ENCODE results near the gene R3HDM1.
A peak's percentile ranks its signal among the peaks of the same experiment; 100 is the strongest.
"Not testable (repeated sequence)": the region's sequence is repeated elsewhere in the genome, so short reads cannot be mapped to it uniquely, and the experiment has no call there.

Gene R3HDM1

DNA sequence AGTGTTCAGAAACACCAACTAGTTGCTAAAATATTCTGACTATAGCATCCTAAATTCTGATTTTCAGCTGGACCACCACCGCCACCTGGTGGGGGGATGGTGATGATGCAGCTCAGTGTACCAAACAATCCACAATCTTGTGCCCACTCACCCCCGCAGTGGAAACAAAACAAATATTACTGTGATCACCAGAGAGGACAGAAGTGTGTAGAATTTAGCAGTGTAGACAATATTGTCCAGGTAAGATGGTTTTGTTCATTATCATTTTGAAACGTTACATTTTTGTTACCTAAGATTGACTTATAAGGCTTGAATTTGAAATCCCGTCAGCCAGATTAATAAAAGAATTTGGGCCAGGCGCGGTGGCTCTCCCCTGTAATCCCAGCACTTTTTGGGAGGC lies 178.7 kb downstream of the R3HDM1 start:
- DNase-seq (ENCODE audit: low read depth) = peak; percentile 8

DNA sequence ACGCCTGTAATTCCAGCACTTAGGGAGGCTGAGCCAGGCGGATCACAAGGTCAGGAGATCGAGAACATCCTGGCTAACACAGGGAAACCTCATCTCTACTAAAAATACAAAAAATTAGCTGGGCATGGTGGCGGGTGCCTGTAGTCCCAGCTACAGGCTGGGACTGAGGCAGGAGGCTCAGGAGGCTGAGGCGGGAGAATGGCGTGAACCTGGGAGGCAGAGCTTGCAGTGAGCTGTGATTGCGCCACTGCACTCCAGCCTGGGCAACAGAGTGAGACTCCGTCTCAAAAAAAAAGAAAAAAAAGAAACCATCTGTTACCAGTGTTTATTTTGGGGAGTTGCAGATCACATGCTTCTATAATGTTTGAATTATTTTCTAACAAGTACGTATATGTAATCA lies 183.8 kb downstream of the R3HDM1 start:
- DNase-seq (ENCODE audit: low read depth) = not testable (repeated sequence)

DNA sequence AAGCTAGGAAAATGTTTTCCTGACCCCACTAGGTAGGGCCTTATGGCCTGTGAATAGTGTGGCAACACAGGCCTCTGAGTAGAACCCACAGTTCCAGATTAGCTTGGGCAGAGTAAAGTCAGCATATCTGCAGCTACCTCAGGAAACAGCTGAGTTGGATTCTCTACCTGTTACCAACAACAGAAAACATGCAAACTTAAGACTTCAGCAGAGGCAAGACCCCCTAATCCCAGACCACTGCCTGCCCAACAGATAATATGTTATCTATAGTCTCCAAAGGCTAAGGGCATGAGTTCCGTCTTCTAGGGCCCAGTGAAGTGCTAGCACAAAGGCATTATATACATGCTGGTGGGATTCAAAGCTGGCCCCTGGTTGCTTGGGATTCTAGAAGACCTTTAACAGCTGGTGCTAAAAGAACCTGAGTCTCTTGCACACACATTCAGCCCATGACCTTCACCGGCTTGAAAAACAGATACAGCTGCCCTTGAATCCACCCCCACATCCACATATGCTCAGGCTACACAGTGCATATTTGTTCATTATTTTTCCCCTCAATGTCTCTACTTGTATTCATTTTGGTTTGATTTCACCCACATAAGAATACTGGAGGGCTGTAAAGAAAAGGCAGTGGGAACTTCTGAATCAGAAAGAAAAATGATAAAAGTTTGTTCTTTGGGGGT lies 196.9 kb downstream of the R3HDM1 start:
- no peak for DNase-seq (ENCODE audit: low read depth)

DNA sequence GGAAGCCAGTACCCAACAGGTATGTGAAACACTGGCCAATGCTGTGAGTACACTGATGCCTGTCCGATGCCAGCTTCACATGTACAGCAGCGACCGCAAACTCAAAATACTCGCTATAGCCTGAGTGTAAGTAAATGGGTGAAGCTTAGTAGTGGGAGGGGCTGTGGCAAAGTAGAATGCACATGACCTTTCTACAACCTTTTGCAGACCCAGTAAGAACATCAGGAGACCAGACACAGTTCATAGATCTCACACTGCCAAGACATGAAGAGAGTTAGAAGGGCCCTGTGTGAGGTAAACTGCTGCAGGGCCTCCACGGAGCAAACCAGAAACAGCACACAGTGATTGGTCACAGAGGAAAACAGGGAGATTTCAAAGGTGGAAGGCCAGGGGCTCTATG lies 201.3 kb downstream of the R3HDM1 start:
- DNase-seq (ENCODE audit: low read depth) = no peak

DNA sequence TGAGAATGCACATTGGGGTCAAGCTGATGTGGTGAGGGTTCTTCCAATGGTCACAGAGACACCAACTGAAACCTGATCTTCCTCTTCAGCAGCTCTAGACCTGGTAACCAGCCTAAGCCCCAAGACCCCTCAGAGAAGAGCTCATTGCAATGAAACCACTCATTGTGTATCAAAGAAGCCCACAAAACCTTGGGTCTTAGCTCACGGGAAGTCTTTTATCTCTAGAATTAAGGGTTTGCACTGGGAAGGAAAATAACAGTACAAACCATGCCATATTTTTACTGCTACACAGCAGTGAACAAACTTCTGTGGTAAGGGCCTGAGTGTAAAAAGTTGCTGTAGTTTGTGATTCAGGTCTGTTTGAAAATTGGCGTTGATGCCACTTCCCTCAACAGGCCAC lies 201.8 kb downstream of the R3HDM1 start:
- no peak for DNase-seq (ENCODE audit: low read depth)

DNA sequence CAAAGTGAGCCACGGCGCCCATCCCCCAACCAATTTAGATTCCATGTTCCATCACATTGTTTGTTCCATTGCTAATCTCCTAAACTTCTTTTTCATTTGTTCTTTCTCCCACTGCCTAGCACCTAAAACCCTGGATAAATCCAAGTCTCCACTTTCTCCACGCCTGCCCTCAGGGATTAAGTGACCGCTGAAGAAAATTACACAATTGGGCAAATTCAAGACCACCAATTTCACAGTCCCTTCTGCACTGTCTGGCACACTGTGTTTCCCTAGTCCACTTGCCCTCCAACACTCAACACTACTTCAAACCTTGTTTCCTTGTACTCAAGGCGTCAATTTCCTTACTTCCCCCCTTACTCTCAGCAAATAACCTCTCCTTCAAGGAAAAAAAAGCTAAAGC lies 205.3 kb downstream of the R3HDM1 start:
- no peak for DNase-seq (ENCODE audit: low read depth)

DNA sequence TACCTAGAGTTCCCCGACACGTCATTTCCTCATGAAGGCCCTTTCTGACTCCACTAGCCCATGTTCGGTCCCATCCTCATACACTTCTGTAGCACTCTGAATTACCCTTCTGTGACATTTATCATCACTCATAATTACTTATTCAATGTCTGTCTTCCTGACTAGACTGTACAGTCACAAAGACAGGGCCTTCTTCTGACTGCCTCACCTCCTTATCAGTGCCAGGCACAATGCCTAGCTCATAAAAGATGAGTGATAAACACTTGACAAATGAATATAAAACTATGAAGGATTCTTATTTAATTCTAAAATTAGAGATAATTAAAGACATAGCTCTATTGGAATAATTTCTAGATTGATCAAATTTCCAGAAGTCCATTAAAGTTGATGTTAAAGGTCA lies 208.9 kb downstream of the R3HDM1 start:
- DNase-seq (ENCODE audit: low read depth) = no peak

DNA sequence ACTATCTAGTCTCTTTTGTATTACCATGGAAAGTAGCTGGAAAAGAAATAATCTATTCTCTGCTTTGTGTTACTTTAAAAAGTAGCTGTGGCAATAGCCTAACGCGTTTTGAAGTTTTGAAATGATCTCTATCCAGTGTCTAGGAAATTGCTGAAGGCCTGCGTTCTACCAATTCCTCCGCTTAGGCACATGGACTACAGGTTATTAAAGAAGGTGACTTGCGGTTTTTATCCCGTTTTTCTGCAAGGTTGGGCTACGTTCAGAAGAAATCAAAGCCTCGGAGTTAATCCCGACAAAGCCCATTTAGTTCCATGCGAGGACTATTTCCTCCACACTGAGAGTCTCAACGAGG lies 209.7 kb downstream of the R3HDM1 start:
- DNase-seq (ENCODE audit: low read depth) = no peak

DNA sequence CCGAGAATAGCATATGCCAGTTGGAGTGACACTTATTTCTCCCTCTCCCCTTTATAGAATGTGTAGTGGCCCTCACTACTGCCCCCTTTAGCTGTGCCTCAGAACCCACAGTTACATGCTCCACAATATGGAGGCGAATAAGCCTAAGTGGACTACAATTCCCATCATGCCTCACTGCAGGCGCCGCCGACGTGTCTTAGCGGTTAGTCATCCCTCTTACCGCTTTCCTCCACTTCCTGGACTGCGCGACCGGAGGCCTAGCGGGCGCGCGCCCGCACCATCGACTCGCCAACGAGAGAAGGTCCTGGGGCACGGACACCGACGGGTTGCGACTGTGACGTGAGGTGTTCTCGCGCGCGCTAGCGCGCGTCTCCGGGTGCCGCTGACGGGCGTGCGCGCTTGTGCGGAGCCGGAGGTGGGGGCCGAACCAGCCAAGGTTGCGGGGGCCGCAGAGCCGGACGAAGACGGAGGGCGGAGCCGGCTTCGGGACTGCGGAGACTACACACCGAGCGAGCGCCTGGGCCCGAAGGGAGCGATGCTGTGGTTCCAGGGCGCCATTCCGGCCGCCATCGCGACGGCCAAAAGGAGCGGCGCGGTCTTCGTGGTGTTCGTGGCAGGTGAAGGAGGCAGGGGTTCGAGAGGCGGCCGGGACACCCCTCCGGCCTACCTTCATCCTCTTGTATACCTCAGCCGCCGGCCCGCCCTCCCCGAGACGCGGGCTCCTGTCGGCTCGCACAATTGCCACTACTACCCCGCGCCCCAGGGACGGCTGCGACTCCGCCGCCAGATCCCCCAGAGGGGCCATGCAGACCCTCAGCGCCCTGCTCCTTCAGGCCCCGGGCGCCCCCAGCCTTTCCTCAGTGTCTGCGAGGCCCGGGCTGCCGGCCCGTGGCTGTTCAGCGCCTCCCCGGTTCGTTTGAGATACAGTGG lies 210.4 kb downstream of the R3HDM1 start, which contains the start of gene UBXN4:
TSS of gene UBXN4 (plus strand) at position 461 of the 930 bp plus-strand sequence. CDS start at position 536, 75 bp downstream.
- DNase-seq (ENCODE audit: low read depth) = peak; percentile 93

DNA sequence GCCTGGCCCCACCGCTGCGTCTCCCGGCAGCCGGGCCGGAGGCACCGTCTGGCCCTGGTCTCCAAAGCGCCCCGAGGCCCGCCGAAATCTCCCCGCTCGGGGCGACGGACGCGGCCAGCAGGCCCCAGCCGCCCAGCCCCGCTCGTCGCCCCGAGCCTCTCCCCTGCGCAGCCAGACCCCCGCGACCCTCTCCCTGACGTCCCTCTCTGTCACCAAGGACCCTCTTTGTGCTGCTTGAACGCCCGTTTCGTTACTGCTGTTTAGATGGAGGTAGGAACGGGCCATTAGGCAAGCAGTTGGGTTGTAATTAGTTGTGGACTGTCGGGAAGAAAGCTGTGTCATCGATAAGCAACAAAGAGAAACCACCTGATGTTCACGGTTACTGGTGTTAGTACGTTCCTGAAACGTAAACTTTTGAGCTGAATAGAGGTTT lies 211.1 kb downstream of the R3HDM1 start:
- no peak for DNase-seq (ENCODE audit: low read depth)

DNA sequence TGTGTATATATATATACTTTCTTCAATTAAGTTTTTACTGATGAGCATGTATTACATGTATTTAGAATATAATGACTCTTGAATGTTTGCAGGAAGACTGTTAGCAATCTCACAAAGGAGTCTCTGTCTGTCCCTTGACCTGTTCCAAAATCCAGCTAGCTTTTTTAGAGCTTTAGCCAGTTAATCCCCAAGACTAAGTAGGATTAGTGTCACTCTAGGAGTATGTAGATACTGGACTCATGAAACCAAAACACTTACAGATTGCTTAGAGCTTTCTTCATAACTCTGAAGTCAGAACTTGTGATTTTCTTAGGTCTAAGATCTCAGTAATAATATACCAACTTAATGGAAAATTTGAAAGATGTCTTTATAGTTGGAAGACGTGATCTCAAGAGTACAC lies 212.6 kb downstream of the R3HDM1 start:
- no peak for DNase-seq (ENCODE audit: low read depth)

DNA sequence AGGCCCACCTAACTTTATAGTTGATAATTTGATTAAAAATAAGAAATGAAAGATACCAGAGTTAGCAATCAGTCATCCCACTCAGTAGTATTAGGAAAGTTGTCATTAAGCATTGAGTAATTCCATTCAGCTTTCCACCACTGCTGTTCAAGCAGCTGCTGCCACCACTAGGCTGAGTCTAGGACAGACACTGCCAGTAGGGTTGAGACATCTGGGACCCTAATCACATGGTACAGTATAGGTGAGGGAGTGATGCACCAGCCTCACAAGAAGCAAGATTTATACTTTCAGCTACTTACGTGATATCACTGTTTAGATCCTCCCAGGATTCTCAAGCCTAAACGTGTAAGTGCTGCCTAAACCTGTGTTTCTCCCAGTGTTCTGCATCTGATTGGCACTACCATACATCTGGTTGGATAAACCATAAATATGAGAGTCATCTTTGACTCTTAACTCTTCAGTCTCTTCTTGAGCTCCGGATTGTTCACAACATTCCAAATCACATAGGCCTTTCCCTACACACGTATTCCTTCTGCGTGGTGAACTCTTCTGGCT lies 213.6 kb downstream of the R3HDM1 start:
- no peak for DNase-seq (ENCODE audit: low read depth)

DNA sequence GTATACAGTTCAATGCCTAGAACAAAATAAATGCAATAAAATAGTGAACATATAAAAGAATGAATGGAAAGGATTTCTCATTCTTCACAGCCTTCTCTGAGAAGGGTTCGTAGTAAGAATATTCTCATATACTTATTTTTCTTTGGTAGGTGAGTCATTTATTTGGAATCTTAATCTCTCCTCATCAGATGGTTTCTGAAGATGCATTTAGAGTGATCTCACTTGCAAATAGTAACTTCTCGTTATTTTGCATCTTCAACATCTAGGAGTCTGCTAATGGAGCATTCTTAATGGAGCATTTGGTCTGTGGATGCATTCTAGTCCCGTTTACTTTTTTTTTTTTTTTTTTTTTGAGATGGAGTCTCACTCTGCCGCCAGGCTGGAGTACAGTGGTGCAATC lies 214.3 kb downstream of the R3HDM1 start:
- DNase-seq (ENCODE audit: low read depth) = no peak

DNA sequence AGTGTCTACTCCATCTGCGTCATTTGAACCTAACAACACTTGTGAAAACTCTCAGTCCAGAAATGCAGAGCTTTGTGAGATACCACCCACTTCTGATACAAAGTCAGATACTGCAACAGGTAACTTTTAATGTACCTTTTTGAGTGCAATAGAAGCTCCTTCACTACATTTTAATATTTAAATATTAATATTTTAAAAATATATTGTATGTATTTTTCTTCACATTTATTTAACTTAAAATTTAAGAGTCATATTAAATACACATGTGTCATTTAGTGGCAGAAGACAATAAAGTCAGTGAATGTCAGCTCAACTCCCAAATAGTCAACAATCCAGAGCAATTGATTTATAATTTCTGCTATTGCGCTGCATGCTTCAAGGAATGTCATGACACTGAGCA lies 224.3 kb downstream of the R3HDM1 start:
- no peak for DNase-seq (ENCODE audit: low read depth)

DNA sequence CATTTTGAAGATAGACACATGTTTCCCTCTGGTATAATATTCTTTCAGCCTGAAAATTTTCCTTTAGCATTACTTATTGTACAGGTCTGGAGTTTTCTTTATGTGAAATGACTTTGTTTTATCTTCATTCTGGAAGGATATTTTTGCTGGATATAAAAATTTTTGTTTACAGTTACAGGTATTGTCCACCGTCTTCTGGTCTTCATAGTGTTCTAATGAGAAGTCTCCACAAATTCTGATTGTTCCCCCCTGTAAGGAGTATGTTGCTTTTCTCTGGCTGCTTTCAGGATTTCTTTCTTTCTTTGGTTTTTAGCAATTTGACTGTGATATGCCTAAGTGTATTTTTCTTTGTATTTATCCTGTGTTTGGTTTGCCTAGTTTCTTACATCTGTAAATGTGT lies 225.4 kb downstream of the R3HDM1 start:
- no peak for DNase-seq (ENCODE audit: low read depth)

DNA sequence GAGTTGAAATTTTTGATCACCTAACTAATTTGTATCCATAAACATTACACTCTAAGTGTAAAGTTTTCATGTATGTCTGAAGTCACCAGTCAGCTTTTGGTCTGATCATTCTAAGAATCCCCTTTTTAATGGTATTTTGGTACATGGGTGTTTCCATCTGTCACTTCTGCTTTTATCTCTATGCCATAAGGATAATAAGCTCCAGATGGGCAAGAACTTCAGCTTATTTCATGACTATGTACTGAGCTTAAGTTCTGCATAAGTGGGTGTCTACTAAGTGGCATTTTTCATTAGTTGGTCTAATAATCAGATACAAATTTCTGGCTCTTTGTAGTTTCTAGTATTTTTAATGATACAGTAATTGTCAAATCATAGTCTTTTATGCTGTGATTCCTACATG lies 230.7 kb downstream of the R3HDM1 start:
- no peak for DNase-seq (ENCODE audit: low read depth)

DNA sequence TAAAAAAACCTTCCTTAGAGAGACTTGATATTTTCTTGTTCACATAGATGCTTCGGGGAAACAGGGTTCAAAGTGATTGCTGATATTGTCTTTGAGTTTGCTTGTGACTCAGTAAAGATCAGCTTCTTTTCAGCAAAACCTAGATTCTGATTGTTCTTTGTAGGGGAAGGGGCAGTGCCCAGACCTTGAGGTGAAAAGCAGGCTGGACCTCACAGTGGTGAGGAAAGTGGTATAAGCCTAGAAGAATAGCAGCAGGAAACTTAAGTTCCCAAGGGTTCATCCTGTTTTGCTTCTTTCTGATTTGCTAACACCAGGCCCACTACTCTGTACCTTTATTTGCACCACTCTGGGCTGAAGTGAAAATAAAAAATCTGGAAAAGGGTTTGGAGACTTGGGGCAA lies 231.2 kb downstream of the R3HDM1 start:
- no peak for DNase-seq (ENCODE audit: low read depth)

DNA sequence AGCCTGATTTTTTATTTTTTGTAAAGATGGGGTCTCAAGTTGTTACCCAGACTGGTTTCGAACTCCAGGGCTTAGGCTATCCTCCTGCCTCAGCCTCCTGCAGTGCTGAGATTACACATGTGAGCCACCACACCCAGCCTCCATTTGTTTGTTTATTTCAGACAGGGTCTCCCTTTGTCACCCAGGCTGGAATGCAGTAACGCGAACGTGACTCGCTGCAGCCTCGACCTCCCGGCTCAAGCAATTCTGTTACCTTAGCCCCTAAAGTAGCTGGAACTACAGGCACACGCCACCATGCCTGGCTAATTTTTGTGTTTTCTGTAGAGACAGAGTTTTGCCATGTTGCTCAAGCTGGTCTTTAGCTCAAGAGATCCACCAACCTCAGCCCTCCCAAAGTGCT lies 237.6 kb downstream of the R3HDM1 start:
- DNase-seq (ENCODE audit: low read depth) = no peak

DNA sequence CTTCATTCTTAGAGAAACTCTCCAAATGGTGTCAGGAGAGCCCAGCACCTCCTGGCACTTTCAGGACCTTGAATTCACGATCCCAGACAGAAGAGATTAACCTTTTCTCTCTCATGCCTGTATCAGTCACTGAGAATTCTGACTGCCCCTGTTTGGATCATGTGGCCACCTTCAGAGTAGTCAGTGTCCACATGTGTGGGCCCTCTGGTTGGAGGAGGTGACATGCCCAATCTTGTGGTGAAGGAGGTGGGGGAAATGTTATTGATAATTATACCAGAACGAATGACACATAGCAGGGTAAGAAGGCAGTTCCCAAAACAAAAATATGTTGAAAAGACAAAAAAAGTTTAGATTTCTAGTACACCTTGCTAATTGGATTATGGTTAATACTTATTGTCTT lies 242.0 kb downstream of the R3HDM1 start:
- DNase-seq (ENCODE audit: low read depth) = no peak

DNA sequence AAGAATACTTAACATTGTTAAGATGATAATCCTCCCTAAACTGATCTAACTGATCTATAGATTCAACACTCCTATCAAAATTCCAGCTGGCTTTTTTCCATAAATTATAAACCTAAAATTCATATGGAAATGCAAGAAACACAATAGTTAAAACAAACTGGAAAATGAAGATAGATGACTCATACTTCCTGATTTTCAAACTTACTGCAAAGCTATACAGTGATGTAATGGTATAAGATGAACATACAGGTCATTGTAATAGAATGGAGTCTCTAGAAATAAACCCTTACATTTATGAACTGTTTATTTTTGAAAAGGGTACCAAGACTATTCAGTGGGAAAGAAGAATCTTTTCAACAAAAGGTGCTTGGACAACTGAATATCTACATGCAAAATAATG lies 242.6 kb downstream of the R3HDM1 start:
- DNase-seq (ENCODE audit: low read depth) = no peak

All from T-helper 22 cell (primary cell).